Right lobe of liver (tissue), 6 donors: ENCODE data around the gene QPRT. TPM values are rescaled to one million over a fixed set of nuclear protein-coding genes. Genes with fewer than 3 reads are reported as not detected.

ENCODE experiments used
- ATAC-seq, 4 donors: fragments of 200-7000 bp; cut with Tn5 transposase; one replicate each; pipeline ENCODE4 v1.9.1; 2020; ENCODE audit warnings: mild to moderate bottlenecking in 4 of 4, moderate library complexity in 4 of 4
- DNase-seq, 3 donors: peaks; one replicate each; pipeline ENCODE4 v3.0.0-alpha.2; 2020
- H3K27ac ChIP-seq, 3 donors: fragments of 200-600 bp; one replicate each; pipeline ENCODE4 v1.8.0; 2022
- H3K27me3 ChIP-seq, 2 donors: fragments of 200-600 bp; one replicate each; pipeline ENCODE4 v1.8.0; 2022
- H3K36me3 ChIP-seq, 4 donors: fragments of 200-600 bp; sonication (generic) in 1 of 4; one replicate each; pipeline versions ENCODE4 v1.5.1 to v1.8.0; 2017 to 2022; ENCODE audit warnings: control low read depth in 1 of 4
- H3K4me1 ChIP-seq, 4 donors: fragments of 200-600 bp; sonication (generic) in 1 of 4; one replicate each; pipeline versions ENCODE4 v1.5.1 to v1.8.0; 2017 to 2022; ENCODE audit warnings: control low read depth in 1 of 4
- H3K4me3 ChIP-seq, 3 donors: fragments of 200-600 bp; one replicate each; pipeline ENCODE4 v1.8.0; 2022
- H3K9me3 ChIP-seq, 4 donors: fragments of 200-600 bp; sonication (generic) in 1 of 4; one replicate each; pipeline versions ENCODE4 v1.5.1 to v1.8.0; 2017 to 2022; ENCODE audit warnings: control low read depth in 1 of 4
- POLR2A ChIP-seq: fragments of 450-650 bp; IDR thresholded peaks from one replicate; pipeline ENCODE4 v1.6.1; 2017; ENCODE audit warnings: antibody characterized with exemption, mild to moderate bottlenecking
- WGBS: methylation state at CpG from one replicate; pipeline ENCODE4 v1.1.6; 2018; ENCODE audit warnings: low coverage, low lambda C conversion rate; ENCODE audit not compliant: insufficient coverage; ENCODE audit errors: missing lambda C conversion rate; 5-methylcytosine and 5-hydroxymethylcytosine counted together
- intact Hi-C, 2 donors: fragments of 100-400 bp; cut with DNase I; formaldehyde crosslinking; loops; one replicate each; pipeline versions ENCODE4 v1.11.2 to v1.14.1; 2022
- total RNA-seq, 6 experiments: library from RNA; depleted of rRNA in 2 of 6; stranded (reverse); fragments of >200 nt in 2 of 6; fragmentation: NEBNext Ultra II Directional in 3 of 6; extraction: Animal tissue kit (Norgen Biotek cat#: 25700) in 3 of 6; gene quantifications; one replicate each; pipeline versions ENCODE4 v1.1.0 to v1.2.4, GENCODE V29; 2016 to 2023
- TF ChIP-seq, protein P1 (sequence below), 4 donors: fragments of 200-600 bp in 3 of 4; fragments of 450-650 bp in 1 of 4; IDR thresholded peaks; one replicate each; pipeline versions ENCODE4 v1.5.1 to v1.8.0; 2016 to 2022; ENCODE audit warnings: antibody characterized with exemption in 4 of 4, mild to moderate bottlenecking in 2 of 4
- donor health status: DM: no; HTN: yes; CAD: no.
- donor health status: DM: no; HTN: no; CAD: no.
- donor health status: DM: no; HTN: no; CAD: no.
- donor health status: DM: no; HTN: yes; CAD: no.
- donor health status: DM: no; HTN: yes; CAD: no.

QPRT gene
- total RNA-seq, 6 experiments from 2014 or later, result 95.2 to 154 (median 128) TPM

DNA sequence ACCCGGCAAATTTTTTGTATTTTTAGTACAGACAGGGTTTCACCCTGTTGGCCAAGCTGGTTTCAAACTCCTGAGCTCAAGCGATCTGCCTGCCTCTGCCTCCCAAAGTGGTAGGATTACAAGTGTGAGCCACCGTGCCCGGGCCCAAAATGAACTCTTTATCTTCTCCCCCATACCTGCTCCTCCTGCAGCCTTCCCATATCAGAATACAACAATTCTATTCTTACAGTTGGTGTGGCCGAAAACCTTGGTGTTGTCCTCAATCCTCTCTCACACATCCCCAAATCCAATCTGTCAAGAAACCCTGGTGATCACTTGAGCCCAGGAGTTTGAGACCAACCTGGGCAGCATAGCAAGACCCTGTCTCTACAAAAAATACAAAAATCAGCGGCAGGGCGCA, 35.4 kb upstream of the QPRT start:
- intact Hi-C loops, result no loop called here
- no peaks in the 10 kb centered on the region for H3K27me3 ChIP-seq
- peaks cover 0 to 5% (median 0%) of the 10 kb centered on the region in 4 donors for H3K4me1 ChIP-seq
- 93% methylated on average over 5 of the region's 7 CpGs for WGBS
- no peak for TF ChIP-seq POLR2A
- H3K36me3 ChIP-seq, result no peaks in the 10 kb centered on the region
- H3K27ac ChIP-seq, result no peak overlapping the region
- DNase-seq, result no peak
- no peaks in the 10 kb centered on the region for H3K9me3 ChIP-seq
- ATAC-seq, result no peak
- no peak overlapping the region for H3K4me3 ChIP-seq

DNA sequence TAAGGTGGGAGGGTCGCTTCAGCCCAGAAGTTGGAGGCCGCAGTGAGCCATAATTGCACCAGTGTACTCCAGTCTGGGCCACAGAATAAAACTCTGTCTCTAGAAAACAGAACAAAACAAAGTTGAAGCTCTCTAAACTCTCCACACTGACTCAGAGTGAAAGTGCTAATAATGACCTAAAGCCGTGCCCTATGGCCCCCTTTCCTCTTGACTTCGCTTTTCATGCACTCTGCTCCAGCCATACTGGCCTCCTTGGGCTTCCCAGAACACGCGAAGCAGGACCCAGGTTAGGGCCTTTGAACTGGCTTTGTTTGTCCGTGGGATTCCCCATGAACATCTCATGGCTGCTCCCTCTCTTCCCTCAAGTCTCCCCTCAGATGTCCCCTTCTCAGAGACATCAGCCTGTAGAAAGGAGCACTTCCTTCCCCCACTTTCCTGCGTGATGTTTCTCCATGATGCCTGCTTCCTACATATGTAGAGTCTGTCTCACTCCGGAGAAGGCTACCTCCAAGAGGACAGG, 34.6 kb upstream of the QPRT start:
- DNase-seq (no peak), ATAC-seq (peak in 3 of 4 donors; percentile 18 to 58 (median 37))
- no peaks in the 10 kb centered on the region for H3K9me3 ChIP-seq
- TF ChIP-seq POLR2A, result no peak
- TF ChIP-seq, protein P1, sequence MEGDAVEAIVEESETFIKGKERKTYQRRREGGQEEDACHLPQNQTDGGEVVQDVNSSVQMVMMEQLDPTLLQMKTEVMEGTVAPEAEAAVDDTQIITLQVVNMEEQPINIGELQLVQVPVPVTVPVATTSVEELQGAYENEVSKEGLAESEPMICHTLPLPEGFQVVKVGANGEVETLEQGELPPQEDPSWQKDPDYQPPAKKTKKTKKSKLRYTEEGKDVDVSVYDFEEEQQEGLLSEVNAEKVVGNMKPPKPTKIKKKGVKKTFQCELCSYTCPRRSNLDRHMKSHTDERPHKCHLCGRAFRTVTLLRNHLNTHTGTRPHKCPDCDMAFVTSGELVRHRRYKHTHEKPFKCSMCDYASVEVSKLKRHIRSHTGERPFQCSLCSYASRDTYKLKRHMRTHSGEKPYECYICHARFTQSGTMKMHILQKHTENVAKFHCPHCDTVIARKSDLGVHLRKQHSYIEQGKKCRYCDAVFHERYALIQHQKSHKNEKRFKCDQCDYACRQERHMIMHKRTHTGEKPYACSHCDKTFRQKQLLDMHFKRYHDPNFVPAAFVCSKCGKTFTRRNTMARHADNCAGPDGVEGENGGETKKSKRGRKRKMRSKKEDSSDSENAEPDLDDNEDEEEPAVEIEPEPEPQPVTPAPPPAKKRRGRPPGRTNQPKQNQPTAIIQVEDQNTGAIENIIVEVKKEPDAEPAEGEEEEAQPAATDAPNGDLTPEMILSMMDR (IDR thresholded peaks at IDR 0.05), result no peak
- H3K27me3 ChIP-seq, result no peaks in the 10 kb centered on the region
- H3K4me3 ChIP-seq, result no peak overlapping the region
- H3K27ac ChIP-seq, result no peak overlapping the region
- intact Hi-C loops, result no loop called here
- H3K36me3 ChIP-seq, result no peaks in the 10 kb centered on the region
- peaks cover 0 to 5% (median 0%) of the 10 kb centered on the region in 4 donors for H3K4me1 ChIP-seq
- WGBS, result 52% methylated on average over 4 of the region's 9 CpGs

DNA sequence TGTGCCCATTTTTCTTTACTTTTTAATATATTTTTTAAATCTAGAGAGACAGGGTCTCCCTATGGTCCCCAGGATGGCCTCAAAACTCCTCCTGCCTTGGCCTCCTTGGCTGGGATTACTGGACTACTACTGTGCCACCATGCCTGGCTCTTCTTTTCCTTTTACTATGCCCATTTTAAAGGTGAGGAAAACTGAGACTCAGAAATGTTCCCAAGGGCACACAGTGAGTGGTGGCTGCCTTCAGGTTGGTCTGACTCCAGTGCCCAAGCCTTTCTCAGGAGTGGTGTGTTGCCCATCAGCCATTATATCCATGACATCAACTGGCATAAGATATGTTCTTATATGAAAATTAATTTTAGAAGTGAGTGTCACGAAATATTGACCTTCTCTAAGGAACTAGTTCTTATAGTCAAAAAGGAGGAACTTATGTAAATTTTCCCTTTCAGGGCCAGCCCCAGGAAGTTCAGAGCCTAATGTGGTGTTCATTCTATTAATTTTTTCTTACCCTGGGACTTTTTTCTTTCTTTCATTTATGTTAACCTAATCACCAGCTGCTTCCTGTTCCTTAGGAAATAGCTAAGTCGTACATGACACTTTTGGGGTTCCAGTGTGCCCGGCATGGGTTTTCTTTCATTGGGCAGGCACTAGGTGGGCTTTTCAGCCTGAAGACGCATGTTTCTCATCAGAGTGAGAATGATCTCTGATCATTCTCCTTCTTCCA, 33.8 kb upstream of the QPRT start:
- TF ChIP-seq POLR2A, result no peak
- TF ChIP-seq, protein P1 (IDR thresholded peaks at IDR 0.05), result no peak
- H3K27ac ChIP-seq, result no peak overlapping the region
- H3K4me3 ChIP-seq, result no peak overlapping the region
- no peaks in the 10 kb centered on the region for H3K36me3 ChIP-seq
- DNase-seq, result no peak
- peaks cover 0 to 5% (median 0%) of the 10 kb centered on the region in 4 donors for H3K4me1 ChIP-seq
- peak in 1 of 4 donors; percentile 24 for ATAC-seq
- WGBS, result 63% methylated on average over 4 of the region's 4 CpGs
- H3K9me3 ChIP-seq, result no peaks in the 10 kb centered on the region
- intact Hi-C loops, result no loop called here
- H3K27me3 ChIP-seq, result no peaks in the 10 kb centered on the region

DNA sequence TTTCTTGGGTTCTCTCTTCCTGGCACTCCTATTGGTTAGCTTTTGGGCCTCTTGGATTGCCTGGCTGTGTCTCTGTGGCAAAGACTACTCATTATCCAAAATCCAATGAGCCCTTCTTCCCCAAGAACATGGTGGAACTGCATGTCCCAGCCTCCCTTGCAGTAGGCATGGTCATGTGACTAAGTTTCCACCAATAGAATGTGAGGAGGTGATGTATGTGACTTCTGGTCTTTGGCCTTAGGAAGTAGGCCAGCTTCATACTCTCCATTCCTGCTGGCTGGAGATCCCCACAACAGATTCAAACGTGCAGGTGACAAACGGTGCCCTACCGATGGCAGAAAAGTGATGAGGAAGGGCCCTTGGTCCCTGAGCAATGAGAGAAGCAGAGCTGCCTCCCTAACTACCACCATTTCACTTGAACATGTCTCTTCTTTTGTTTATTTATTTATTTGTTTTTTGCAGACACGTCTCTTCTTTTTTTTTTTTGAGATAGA, 33.2 kb upstream of the QPRT start:
- WGBS, result 41% methylated on average over 2 of the region's 4 CpGs
- H3K9me3 ChIP-seq, result no peaks in the 10 kb centered on the region

More for the DNA sequence above, 33.2 kb upstream of the QPRT start:
- intact Hi-C loops, result no loop called here
- TF ChIP-seq POLR2A, result no peak
- TF ChIP-seq, protein P1 (IDR thresholded peaks at IDR 0.05), result no peak
- H3K27me3 ChIP-seq, result no peaks in the 10 kb centered on the region
- H3K27ac ChIP-seq, result no peak overlapping the region
- no peak overlapping the region for H3K4me3 ChIP-seq
- peaks cover 0 to 5% (median 0%) of the 10 kb centered on the region in 4 donors for H3K4me1 ChIP-seq
- peak in 3 of 4 donors; percentile 43 to 54 (median 44) for ATAC-seq
- DNase-seq, result no peak
- no peaks in the 10 kb centered on the region for H3K36me3 ChIP-seq
